GM21528 (cell line): ENCODE results near the gene ASB1.

ENCODE experiments used
- ATAC-seq: cut with Tn5 transposase; IDR thresholded peaks from one replicate; pipeline ENCODE4 v1.9.1; 2021; ENCODE audit warnings: mild to moderate bottlenecking, moderate library complexity; ENCODE audit not compliant: unreplicated experiment, low FRiP score

The ASB1 gene

GRCh38 chr2:238462782-238463396 is 36.2 kb downstream of the ASB1 start:
- ATAC-seq, result no peak

- ATAC-seq, result no peak
Observed at GRCh38 chr2:238464389-238464788, 37.7 kb downstream of the ASB1 start.

GRCh38 chr2:238465487-238466242 is 38.9 kb downstream of the ASB1 start:
- no peak for ATAC-seq

GRCh38 chr2:238466243-238466756 is 39.6 kb downstream of the ASB1 start:
- ATAC-seq, result no peak

GRCh38 chr2:238467062-238467461 is 40.3 kb downstream of the ASB1 start:
- ATAC-seq, result no peak

GRCh38 chr2:238467792-238468191 is 41.1 kb downstream of the ASB1 start:
- no peak for ATAC-seq

GRCh38 chr2:238469155-238469554 is 42.4 kb downstream of the ASB1 start:
- no peak for ATAC-seq

- no peak for ATAC-seq
Observed at GRCh38 chr2:238473014-238473413, 46.3 kb downstream of the ASB1 start.

GRCh38 chr2:238473523-238473922 is 46.8 kb downstream of the ASB1 start:
- no peak for ATAC-seq

- no peak for ATAC-seq
Observed at GRCh38 chr2:238475034-238475433, 48.3 kb downstream of the ASB1 start.

GRCh38 chr2:238475566-238475965 is 48.8 kb downstream of the ASB1 start:
- no peak for ATAC-seq

- ATAC-seq, result no peak
Observed at GRCh38 chr2:238476258-238476657, 49.5 kb downstream of the ASB1 start.

- no peak for ATAC-seq
Observed at GRCh38 chr2:238478216-238478615, 51.5 kb downstream of the ASB1 start.

GRCh38 chr2:238479847-238480246 is 53.1 kb downstream of the ASB1 start:
- ATAC-seq, result no peak

GRCh38 chr2:238483021-238483420 is 56.3 kb downstream of the ASB1 start:
- ATAC-seq, result no peak

- ATAC-seq, result no peak
Observed at GRCh38 chr2:238483656-238484055, 56.9 kb downstream of the ASB1 start.

- no peak for ATAC-seq
Observed at GRCh38 chr2:238484522-238485452, 58.1 kb downstream of the ASB1 start.

- ATAC-seq, result no peak
Observed at GRCh38 chr2:238486123-238486848, 59.6 kb downstream of the ASB1 start.

GRCh38 chr2:238487134-238487533 is 60.4 kb downstream of the ASB1 start:
- no peak for ATAC-seq

- no peak for ATAC-seq
Observed at GRCh38 chr2:238487652-238488346, 61.1 kb downstream of the ASB1 start.
